HG03354 (cell line): ENCODE measurements around the gene AFF3.
"Not testable (repeated sequence)": the region's sequence is repeated elsewhere in the genome, so short reads cannot be mapped to it uniquely, and the experiment has no call there.

ENCODE experiments used
- ATAC-seq: cut with Tn5 transposase; IDR thresholded peaks from one replicate; pipeline ENCODE4 v1.9.1; 2021; ENCODE audit warnings: mild to moderate bottlenecking; ENCODE audit not compliant: unreplicated experiment, poor library complexity, severe bottlenecking

AFF3 gene

GRCh38 chr2:99674090-99674489 is 468.3 kb downstream of the AFF3 start:
- ATAC-seq: no peak

- no peak for ATAC-seq
These were observed 469.5 kb downstream of the AFF3 start for GRCh38 chr2:99672766-99673350.

GRCh38 chr2:99670768-99671734 is 471.3 kb downstream of the AFF3 start:
- ATAC-seq: no peak

- no peak for ATAC-seq
These were observed 476.1 kb downstream of the AFF3 start for GRCh38 chr2:99666256-99666655.

- no peak for ATAC-seq
These were observed 478.7 kb downstream of the AFF3 start for GRCh38 chr2:99663641-99664040.

GRCh38 chr2:99662761-99663341 is 479.5 kb downstream of the AFF3 start:
- ATAC-seq: no peak

- ATAC-seq: not testable (repeated sequence)
These were observed 480.6 kb downstream of the AFF3 start for GRCh38 chr2:99661761-99662160.

- ATAC-seq: no peak
These were observed 481.6 kb downstream of the AFF3 start for GRCh38 chr2:99660616-99661406.

- no peak for ATAC-seq
These were observed 482.5 kb downstream of the AFF3 start for GRCh38 chr2:99659874-99660273.

GRCh38 chr2:99657691-99658258 is 484.6 kb downstream of the AFF3 start:
- no peak for ATAC-seq

- ATAC-seq: no peak
These were observed 485.4 kb downstream of the AFF3 start for GRCh38 chr2:99656994-99657393.

GRCh38 chr2:99653433-99653832 is 489.0 kb downstream of the AFF3 start:
- no peak for ATAC-seq

GRCh38 chr2:99652862-99653261 is 489.5 kb downstream of the AFF3 start:
- no peak for ATAC-seq

GRCh38 chr2:99651930-99652670 is 490.3 kb downstream of the AFF3 start:
- no peak for ATAC-seq

GRCh38 chr2:99648906-99649789 is 493.2 kb downstream of the AFF3 start:
- ATAC-seq: no peak

GRCh38 chr2:99648178-99648844 is 494.1 kb downstream of the AFF3 start:
- no peak for ATAC-seq

- ATAC-seq: no peak
These were observed 496.4 kb downstream of the AFF3 start for GRCh38 chr2:99645960-99646359.

- no peak for ATAC-seq
These were observed 498.0 kb downstream of the AFF3 start for GRCh38 chr2:99644419-99644787.
